Measurements from ENCODE around the gene NPDC1.

The NPDC1 gene

GRCh38 chr9:137084526-137084925 is 38.5 kb upstream of the NPDC1 start:
- TF ChIP-seq CTCF (IDR thresholded peaks at IDR 0.05), result no peak
- H3K27ac ChIP-seq, result no peak overlapping the region
- no peak overlapping the region for H3K4me3 ChIP-seq
- DNase-seq (ENCODE audit: low spot score), result no peak

GRCh38 chr9:137083394-137084004 is 37.5 kb upstream of the NPDC1 start:
- TF ChIP-seq CTCF (IDR thresholded peaks at IDR 0.05), result no peak
- Histone ChIP-seq H3K27ac (peak overlapping the region; percentile 38 to 78), H3K4me3 (no peak overlapping the region)
- no peak for DNase-seq (ENCODE audit: low spot score)

GRCh38 chr9:137082925-137083290 is 36.9 kb upstream of the NPDC1 start:
- no peak for TF ChIP-seq CTCF (IDR thresholded peaks at IDR 0.05)
- H3K27ac ChIP-seq, result peak overlapping the region; percentile 38 to 78

GRCh38 chr9:137082222-137082924 is 36.4 kb upstream of the NPDC1 start:
- TF ChIP-seq CTCF (IDR thresholded peaks at IDR 0.05), result no peak
- DNase-seq (ENCODE audit: low spot score), result no peak
- peak overlapping the region in 1 of 2 donors; percentile 78 for H3K27ac ChIP-seq
- H3K4me3 ChIP-seq, result no peak overlapping the region

More at GRCh38 chr9:137082925-137083290, 36.9 kb upstream of the NPDC1 start:
- no peak for DNase-seq (ENCODE audit: low spot score)
- no peak overlapping the region for H3K4me3 ChIP-seq

- no peak overlapping the region for H3K27ac ChIP-seq
- no peak for DNase-seq (ENCODE audit: low spot score)
- no peak for TF ChIP-seq CTCF (IDR thresholded peaks at IDR 0.05)
- H3K4me3 ChIP-seq, result no peak overlapping the region
Measured at GRCh38 chr9:137080260-137081122, 34.5 kb upstream of the NPDC1 start.

- no peak for DNase-seq (ENCODE audit: low spot score)
- Histone ChIP-seq H3K4me3 (no peak overlapping the region), H3K27ac (no peak overlapping the region)
- no peak for TF ChIP-seq CTCF (IDR thresholded peaks at IDR 0.05)
Measured at GRCh38 chr9:137079401-137079787, 33.4 kb upstream of the NPDC1 start.
